Cortex of kidney (tissue), 1 donor: ENCODE results near the gene LPAR4.
"Not testable (repeated sequence)": the region's sequence is repeated elsewhere in the genome, so short reads cannot be mapped to it uniquely, and the experiment has no call there.

Experiments used
- DNase-seq: peaks from one replicate; lab custom pipeline; 2025; lab: John Stamatoyannopoulos, UW

LPAR4 gene, protein sequence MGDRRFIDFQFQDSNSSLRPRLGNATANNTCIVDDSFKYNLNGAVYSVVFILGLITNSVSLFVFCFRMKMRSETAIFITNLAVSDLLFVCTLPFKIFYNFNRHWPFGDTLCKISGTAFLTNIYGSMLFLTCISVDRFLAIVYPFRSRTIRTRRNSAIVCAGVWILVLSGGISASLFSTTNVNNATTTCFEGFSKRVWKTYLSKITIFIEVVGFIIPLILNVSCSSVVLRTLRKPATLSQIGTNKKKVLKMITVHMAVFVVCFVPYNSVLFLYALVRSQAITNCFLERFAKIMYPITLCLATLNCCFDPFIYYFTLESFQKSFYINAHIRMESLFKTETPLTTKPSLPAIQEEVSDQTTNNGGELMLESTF

DNA sequence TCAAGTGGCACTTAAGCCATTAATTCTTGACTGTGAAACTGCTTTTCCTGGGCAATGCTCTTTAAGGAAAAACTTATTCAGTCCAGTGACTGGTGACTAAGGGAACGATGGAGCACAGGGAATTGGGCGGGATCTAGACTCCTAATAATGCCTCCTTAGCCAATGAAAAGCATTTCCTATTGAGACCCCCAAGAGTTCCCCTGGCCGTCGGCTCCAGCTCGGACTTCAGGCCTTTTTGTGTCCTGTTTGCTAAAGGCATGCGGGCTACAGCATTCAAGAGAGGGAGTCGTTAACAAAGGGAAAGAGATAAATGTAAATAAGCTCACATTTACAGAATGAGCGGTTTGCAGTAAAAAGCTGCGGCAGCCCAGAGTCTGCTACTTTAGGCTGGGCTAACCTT, at the start of gene LPAR4:
TSS of gene LPAR4 (plus strand) at position 232 of the 400 bp plus-strand sequence. CDS start 7,150 bp downstream, outside the sequence.
- DNase-seq, result no peak

DNA sequence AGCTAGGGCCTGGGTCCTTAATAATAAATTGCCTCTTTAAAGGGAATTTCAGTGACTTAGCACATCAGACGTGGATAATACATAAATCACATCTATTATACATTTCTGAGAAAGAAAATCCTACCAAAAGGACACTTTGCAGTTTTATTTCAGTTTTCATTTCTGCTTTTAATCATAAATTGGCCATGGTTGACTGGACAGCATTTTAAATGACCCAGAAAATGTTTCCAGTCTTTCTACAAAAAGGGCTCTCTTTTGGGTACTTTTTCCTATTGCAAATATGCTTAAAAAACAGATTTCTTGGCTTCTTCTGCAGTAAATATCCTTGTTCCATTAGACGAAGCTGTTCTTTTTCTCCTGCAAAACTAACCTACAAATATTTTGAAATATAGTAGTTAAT, 41.4 kb upstream of the LPAR4 start:
- no peak for DNase-seq

DNA sequence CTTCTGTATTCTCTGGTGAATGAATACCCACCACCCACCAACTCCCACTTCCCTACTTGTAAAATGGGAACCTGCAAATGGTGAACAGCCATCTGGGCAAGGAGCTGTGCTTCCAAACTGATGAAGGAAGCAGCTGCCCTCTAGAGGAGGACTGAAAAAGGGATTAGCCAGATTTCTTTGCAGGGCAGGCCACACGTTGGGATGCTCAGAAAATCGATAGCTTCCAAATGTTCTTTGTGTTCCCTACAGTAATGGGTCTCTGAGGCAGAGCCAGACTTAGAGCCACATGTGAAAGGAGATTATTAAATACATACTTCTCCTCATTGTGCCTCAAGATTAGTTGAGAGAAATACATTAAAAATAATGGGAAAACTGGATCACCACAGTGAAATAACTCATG, 39.3 kb upstream of the LPAR4 start:
- DNase-seq, result no peak

DNA sequence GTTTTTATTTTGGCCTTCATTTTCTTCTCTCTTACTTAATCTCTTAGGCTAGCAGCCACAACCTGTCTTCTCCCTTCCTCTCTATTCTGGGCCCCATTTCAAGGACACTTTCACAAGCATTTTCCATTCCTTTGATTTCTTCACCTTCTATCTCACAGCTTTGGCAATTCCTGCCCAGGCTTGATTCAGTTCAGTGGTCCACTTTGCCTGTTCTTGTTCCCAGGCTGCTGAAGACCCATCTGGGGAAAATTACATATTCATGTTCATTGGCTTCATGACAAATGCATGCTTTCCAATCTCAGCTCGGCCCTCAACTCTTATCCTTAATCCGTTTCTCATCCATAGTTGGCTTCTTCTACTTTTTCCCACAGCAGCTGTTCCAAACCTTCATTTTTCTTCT, 38.7 kb upstream of the LPAR4 start:
- no peak for DNase-seq

DNA sequence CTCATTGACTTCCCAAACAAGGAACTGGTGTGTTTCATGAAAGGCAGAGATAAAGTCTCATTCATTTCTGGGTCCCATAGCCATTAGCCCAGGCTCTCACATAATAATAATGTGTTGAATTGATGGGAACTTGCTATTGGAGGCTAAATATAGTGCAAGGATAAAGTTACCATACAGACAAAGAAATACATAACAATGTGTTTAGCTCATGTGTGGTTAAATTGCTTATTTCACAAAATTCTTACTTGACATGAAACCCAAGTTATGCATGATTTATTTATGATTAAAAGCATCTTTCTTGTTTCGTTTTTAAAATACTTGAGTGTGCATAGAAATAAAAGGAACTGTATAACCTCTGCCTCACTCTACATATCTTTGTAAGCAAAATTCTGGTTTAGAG, 37.3 kb upstream of the LPAR4 start:
- no peak for DNase-seq

DNA sequence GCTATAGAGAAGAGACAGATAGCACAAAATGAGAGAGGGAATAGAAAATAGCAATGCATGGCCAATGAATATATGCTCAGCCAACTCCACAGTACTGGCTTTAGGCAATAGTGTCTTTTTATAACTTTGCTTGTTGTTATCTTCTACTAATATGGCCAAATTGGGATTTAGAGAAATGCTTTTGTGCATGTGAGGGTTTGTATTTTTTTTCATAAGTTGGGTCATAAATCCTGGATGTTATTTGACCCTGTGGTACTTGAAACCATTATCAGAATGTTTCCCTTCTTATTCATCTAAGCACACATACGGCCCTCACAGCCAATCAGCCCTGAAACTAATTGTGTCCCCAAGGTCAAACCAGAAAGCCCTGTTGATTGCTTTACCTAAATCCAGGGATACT, 35.2 kb upstream of the LPAR4 start:
- no peak for DNase-seq

DNA sequence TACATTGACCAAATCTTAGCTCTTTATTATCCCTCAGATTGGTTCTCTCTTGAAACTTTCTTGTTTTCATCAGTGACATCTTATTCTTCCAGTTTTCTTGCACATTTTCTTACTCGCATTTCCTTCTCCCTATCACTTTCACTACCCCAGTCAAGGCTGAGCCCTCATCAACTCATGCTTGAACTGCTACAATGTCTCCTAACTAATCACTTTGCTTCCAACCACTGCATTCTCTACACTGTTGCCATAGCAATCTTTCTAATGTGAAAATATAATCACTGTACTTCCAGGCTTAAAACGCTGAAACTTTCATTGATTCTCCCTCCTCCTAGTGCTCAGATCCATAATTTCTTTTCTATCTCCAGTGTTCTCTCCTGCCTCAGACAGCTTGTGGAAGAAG, 22.2 kb upstream of the LPAR4 start:
- DNase-seq, result no peak

DNA sequence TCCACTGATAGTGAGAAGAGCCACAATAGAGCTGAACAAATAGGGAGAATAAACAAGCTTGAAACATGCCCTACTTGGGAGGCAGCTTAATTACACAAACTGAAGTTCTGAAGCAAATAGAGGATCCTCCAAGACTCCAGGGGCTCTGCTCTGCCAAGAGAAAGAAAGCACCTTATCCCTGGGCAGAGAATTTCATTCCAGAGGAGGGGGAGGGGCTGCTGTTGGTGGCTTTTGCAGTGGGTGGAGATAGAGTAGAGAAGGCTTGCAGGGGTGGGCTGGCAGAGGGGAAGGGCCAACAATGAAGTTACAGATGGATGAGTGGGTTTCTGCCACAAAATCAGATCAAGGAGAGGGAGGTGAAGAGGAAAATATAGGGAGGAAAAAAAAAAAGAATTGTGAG, 1.0 kb upstream of the LPAR4 start:
- DNase-seq, result no peak

DNA sequence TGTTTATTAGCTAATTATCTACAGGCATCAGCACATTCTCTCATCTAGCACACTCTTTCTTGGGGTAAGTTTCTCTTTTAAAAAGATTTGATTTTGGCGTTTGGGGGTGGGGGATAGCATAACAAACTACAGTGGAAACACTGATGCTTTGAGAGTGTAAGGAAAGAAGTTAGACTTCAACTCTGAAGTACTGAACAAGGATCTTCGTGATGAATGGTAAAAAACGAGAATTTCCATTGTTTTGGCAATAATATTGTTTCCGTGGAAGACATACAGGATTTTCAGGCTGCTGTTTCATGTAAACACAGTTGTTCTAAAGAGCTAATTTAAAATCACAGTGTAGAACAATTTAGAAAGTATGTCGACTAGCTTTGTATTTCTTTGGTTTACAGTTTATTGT, 451 bp downstream of the LPAR4 start:
- no peak for DNase-seq

DNA sequence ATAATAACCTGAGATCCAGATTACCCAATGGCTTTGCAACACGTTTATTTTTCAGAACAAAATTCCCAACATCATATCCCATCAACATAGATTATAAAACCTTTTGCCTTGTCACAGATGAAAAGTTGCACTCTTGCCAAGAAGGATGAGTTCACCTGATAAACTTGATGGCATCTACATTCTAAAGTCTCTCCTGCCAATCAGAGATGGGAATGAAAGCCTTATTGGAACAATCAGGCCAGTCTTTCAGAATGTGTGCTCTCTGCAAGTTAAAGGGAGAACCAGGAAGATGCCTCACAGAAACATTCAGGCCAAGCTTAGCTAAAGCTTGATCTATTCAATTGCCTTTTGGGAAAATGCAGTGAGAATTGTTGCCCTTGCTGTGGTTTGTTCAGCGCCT, 1.3 kb downstream of the LPAR4 start:
- DNase-seq, result no peak

DNA sequence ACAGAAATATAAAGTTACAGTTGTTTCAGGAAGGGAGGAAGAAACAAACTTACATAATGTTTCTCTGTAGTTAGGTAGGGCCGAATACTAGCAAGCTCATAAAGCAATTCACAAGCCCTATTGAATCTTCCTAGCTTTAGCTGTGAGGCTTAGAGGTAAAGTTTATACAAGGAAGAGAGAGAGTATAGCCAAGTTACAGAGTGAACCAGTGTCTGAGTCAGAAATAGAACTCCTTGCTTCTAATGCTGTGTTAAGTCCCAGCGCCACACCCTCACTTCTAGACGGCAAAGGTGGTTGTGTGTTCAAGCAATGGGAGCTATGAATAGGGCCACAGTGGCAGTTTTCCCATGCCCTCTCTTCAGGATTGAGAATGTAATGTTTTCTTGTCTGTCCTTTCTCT, 6.1 kb downstream of the LPAR4 start:
- no peak for DNase-seq

DNA sequence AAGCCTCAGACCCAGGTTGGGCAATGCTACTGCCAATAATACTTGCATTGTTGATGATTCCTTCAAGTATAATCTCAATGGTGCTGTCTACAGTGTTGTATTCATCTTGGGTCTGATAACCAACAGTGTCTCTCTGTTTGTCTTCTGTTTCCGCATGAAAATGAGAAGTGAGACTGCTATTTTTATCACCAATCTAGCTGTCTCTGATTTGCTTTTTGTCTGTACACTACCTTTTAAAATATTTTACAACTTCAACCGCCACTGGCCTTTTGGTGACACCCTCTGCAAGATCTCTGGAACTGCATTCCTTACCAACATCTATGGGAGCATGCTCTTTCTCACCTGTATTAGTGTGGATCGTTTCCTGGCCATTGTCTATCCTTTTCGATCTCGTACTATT, 7.4 kb downstream of the LPAR4 start:
- no peak for DNase-seq

DNA sequence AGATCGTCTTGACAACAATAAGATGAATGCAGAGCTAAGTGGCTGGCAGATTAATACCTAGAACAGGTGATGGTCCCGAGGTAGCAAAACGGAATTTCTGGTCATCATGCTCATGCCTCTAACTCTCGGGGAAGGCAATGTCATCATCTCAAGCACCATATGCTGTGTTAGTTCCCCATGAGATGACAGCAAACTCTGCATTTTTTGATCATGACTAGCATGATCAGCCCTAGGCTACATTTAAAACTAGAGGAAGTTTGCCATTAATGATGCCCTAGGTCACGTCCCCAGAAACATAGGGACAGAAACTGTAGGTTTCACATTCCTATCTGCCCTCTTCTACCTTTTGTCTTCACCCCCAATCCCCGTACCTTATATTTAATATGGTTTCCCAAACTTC, 11.6 kb downstream of the LPAR4 start:
- DNase-seq, result no peak

DNA sequence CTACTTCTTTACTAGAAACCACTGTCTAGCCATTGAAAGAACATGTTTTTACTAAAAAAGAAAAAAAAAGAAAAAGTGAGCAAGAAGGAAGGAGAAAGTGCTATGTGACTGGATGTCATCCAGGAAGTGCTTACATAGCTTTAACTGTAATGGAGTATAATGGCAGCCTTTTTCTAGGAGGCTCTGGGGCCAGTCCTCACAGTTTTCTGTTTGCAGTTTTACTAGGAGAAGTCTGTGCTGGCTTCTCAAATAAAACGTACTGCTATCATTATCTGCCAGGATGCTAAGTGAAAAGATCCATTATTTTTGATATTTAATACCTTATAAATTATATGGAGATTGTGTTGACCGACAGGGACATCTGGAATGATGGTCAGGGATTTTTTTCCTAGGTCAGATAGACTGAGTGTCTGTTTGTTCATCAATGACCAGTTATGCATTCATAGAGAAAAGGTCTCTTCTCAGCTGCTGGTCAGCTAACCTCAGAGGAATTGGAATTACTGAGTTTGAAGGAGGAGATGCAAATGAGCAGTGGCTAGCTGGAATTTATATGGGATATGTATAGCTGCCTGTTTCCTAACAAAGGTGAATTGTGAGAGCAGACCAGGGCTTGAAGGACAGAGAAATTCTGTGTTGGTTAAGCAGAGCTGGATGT, 21.7 kb downstream of the LPAR4 start:
- DNase-seq, result no peak

DNA sequence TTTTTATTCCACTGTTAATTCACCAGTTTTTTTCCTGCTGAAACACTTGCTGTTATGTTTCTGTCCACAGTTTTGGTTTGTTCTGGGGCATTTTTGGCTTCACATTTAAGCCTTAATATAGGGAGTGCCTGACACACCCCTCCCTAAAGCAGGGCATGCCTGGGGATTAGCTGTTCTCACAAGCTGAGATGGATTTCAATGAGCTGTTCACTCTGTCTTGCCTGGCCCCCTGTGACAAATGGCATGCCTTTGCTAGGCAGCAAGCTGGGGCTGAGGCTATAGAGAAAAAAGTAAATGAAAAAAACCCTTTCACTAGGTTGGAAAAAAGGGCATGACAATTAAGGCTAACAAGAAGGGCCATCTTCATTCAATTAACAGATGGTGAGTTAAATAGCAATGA, 22.4 kb downstream of the LPAR4 start:
- DNase-seq, result no peak

DNA sequence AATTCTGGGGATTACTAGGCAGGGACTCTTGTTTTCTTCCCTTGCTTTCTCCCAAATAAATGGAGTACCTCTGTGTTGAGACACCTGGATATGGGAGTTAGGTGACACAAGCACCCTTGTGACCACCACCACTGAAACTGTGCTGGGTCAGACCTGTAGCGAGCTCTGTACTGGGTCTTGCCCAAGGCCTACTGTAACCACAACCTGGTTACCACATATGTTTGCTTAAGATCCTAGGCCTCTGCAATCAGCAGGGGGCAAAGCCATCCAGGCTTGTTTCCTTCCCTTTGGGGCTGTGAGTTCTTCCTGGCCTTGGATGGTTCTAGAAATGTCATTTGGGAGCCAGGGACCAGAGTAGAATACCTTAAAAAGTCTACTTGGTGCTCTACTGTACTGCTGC, 49.4 kb downstream of the LPAR4 start:
- no peak for DNase-seq

DNA sequence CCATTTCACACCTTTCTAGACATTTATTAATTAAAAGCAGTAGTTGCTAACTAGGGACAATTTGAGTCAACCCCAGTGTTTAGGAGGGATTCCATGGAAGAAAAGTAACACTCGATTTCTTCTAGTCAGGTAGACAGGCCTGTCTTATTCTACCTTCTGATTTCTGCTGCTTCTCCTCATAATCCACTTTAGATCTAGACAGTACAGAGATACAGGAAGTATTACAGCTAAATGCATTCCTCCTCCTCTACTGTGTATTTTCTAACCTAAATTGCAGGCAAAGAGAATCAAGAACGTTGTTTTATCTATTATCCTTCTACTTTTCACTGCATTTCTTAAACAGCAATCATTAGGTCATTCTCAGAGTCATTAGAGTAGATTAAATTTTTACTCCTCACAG, 52.6 kb downstream of the LPAR4 start:
- no peak for DNase-seq

DNA sequence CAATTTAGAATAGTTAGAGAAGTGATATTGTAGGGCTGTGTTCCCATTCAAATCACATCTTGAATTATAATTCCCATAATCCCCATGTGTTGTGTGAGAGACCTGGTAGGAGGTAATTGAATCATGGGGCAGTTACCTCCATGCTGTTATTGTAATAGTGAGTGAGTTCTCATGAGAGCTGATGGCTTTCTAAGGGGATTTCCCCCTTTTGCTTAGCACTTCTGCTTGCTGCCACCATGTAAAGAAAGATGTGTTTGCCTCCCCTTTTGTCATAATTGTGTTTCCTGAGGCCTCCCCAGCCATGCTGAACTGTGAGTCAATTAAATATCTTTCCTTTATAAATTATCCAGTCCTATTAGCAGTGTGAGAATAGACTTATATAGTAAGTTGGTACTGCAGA, 53.2 kb downstream of the LPAR4 start:
- no peak for DNase-seq

DNA sequence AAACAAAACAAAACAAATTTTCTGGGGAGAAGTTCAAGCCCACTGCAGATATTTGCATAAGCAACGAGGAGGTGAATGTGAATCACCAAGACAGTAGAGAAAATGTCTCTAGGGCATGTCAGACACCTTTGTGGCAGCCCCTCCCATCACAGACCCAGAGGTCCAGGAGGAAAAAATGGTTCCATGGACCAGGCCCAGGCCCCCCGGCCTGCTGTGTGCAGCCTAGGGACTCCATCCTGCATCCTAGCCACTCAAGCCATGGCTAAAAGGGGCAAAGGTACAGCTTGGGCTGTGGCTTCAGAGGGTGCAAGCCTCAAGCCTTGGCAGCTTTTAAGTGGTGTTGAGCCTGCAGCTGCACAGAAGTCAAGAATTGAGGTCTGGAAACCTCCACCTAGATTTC, 54.0 kb downstream of the LPAR4 start:
- no peak for DNase-seq

DNA sequence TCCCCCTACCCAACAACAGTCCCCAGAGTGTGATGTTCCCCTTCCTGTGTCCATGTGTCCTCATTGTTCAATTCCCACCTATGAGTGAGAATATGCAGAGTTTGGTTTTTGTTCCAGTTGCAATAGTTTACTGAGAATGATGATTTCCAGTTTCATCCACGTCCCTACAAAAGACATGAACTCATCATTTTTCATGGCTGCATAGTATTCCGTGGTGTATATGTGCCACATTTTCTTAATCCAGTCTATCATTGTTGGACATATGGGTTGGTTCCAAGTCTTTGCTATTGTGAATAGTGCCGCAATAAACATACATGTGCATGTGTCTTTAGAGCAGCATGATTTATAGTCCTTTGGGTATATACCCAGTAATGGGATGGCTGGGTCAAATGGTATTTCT, 55.0 kb downstream of the LPAR4 start:
- DNase-seq, result not testable (repeated sequence)
